ENCODE data around the gene INAFM2.

INAFM2 gene

GRCh38 chr15:40345225-40345866 is 21.9 kb downstream of the INAFM2 start:
- no peak for DNase-seq

GRCh38 chr15:40345867-40346578 is 22.5 kb downstream of the INAFM2 start:
- no peak for DNase-seq

GRCh38 chr15:40346579-40347558 is 23.4 kb downstream of the INAFM2 start:
- DNase-seq = no peak

- DNase-seq = no peak
These were observed 24.3 kb downstream of the INAFM2 start for GRCh38 chr15:40347559-40348473.

- DNase-seq = no peak
These were observed 25.0 kb downstream of the INAFM2 start for GRCh38 chr15:40348474-40348870.

- no peak for DNase-seq
These were observed 25.7 kb downstream of the INAFM2 start for GRCh38 chr15:40349163-40349562.

GRCh38 chr15:40352281-40352901 is 28.9 kb downstream of the INAFM2 start:
- DNase-seq = no peak

- DNase-seq = no peak
These were observed 30.2 kb downstream of the INAFM2 start for GRCh38 chr15:40353697-40354096.

GRCh38 chr15:40354408-40355171 is 31.1 kb downstream of the INAFM2 start:
- no peak for DNase-seq

GRCh38 chr15:40355976-40356585 is 32.6 kb downstream of the INAFM2 start:
- DNase-seq = no peak

GRCh38 chr15:40357246-40357645 is 33.8 kb downstream of the INAFM2 start:
- DNase-seq = no peak

- DNase-seq = peak; percentile 89
These were observed 34.4 kb downstream of the INAFM2 start, which contains the start of gene DISP2 for GRCh38 chr15:40357723-40358470. DISP2 (plus strand) TSS chr15:40358219; CDS start chr15:40358322, 103 bp downstream.

- no peak for DNase-seq
These were observed 35.2 kb downstream of the INAFM2 start for GRCh38 chr15:40358471-40359353.

GRCh38 chr15:40360015-40360414 is 36.5 kb downstream of the INAFM2 start:
- no peak for DNase-seq

- DNase-seq = no peak
These were observed 38.1 kb downstream of the INAFM2 start for GRCh38 chr15:40361640-40362039.

- DNase-seq = no peak
These were observed 40.1 kb downstream of the INAFM2 start for GRCh38 chr15:40363611-40364010.

- no peak for DNase-seq
These were observed 40.8 kb downstream of the INAFM2 start for GRCh38 chr15:40364251-40364650.

- DNase-seq = no peak
These were observed 41.5 kb downstream of the INAFM2 start for GRCh38 chr15:40365016-40365415.
